ENCODE measurements around the gene LSM12. TPM values are rescaled to one million over a fixed set of nuclear protein-coding genes. Genes with fewer than 3 reads are reported as not detected.

The LSM12 gene
- total and polyA plus RNA-seq, 2 donors (not counting 3 experiments of a cell fraction or from before 2014, with no cell fraction given), result 36.5 to 68.9 TPM

GRCh38 chr17:44086364-44087311 is 20.2 kb upstream of the LSM12 start:
- no peak overlapping the region for H3K27ac ChIP-seq (ENCODE audit: insufficient read depth, low read depth, low read length)
- DNase-seq (ENCODE audit: low read depth, low spot score) (peak; percentile 50), FAIRE-seq (peak; percentile 86)
- H2AFZ ChIP-seq (ENCODE audit: low read depth, low read length), result no peak overlapping the region
- dilution Hi-C loops (cut with MboI; ENCODE audit: extremely low pct_ligation_motif_present, low sequenced_read_pairs) (no loop called here), intact Hi-C loops (cut with micrococcal nuclease) (no loop called here)
- H3K9ac ChIP-seq (replicated peaks; ENCODE audit: extremely low read depth, insufficient read depth, low read length), result no peak overlapping the region
- BruUV-seq (replicated peaks), result no TSS peak
- H3K27me3 ChIP-seq (ENCODE audit: control insufficient read depth in 2 of 2, insufficient read depth in 2 of 2, low read length in 2 of 2), result no peaks in the 10 kb centered on the region
- no peaks in the 10 kb centered on the region for H3K9me1 ChIP-seq (replicated peaks; ENCODE audit: control insufficient read depth, extremely low read depth, insufficient read depth, low read length)
- no peak overlapping the region for H3K4me3 ChIP-seq (replicated peaks in 1 of 3; ENCODE audit: insufficient read depth in 1 of 3, low read depth in 1 of 3, low read length in 3 of 3)
- no peaks in the 10 kb centered on the region for H4K20me1 ChIP-seq (replicated peaks; ENCODE audit: control insufficient read depth, extremely low read depth, insufficient read depth, low read length)
- H3K79me2 ChIP-seq (ENCODE audit: control insufficient read depth, insufficient read depth, low read length), result no peaks in the 10 kb centered on the region
- peaks cover 3 to 19% of the 10 kb centered on the region in 2 experiments for H3K36me3 ChIP-seq (ENCODE audit: control insufficient read depth in 2 of 2, extremely low read depth in 1 of 2, insufficient read depth in 2 of 2, low read length in 2 of 2)
- ChIA-PET POLR2A (no interaction called here), CTCF (interaction anchor here (0.6 to 3.0 kb wide), 11 partner anchors 8 to 177 kb away, joined by 3 to 18 read pairs (median 4); partner anchors contain the start of genes G6PC3 and HDAC5)
- H3K4me2 ChIP-seq (ENCODE audit: insufficient read depth, low read length), result no peak overlapping the region
- TF ChIP-seq JUN (IDR thresholded peaks at IDR 0.05; ENCODE audit: borderline replicate concordance, insufficient read depth, insufficient read length, low read depth) (no peak), EZH2 (IDR thresholded peaks at IDR 0.05; ENCODE audit: borderline replicate concordance, low read depth, low read length, severe bottlenecking) (no peak), FOS (IDR thresholded peaks at IDR 0.05; ENCODE audit: borderline replicate concordance, insufficient read depth, low read length) (no peak), POLR2A (IDR thresholded peaks at IDR 0.05; ENCODE audit: low read depth, low read length) (no peak)
- TF ChIP-seq, protein P1, sequence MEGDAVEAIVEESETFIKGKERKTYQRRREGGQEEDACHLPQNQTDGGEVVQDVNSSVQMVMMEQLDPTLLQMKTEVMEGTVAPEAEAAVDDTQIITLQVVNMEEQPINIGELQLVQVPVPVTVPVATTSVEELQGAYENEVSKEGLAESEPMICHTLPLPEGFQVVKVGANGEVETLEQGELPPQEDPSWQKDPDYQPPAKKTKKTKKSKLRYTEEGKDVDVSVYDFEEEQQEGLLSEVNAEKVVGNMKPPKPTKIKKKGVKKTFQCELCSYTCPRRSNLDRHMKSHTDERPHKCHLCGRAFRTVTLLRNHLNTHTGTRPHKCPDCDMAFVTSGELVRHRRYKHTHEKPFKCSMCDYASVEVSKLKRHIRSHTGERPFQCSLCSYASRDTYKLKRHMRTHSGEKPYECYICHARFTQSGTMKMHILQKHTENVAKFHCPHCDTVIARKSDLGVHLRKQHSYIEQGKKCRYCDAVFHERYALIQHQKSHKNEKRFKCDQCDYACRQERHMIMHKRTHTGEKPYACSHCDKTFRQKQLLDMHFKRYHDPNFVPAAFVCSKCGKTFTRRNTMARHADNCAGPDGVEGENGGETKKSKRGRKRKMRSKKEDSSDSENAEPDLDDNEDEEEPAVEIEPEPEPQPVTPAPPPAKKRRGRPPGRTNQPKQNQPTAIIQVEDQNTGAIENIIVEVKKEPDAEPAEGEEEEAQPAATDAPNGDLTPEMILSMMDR (IDR thresholded peaks at IDR 0.05; ENCODE audit: extremely low read depth in 1 of 2, insufficient read depth in 1 of 2, low read depth in 1 of 2, low read length in 2 of 2), result no peak
- TF ChIP-seq, protein P2, sequence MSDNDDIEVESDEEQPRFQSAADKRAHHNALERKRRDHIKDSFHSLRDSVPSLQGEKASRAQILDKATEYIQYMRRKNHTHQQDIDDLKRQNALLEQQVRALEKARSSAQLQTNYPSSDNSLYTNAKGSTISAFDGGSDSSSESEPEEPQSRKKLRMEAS (IDR thresholded peaks at IDR 0.05; ENCODE audit: insufficient read depth, insufficient read length), result no peak
- H3K4me1 ChIP-seq (ENCODE audit: control insufficient read depth, extremely low read depth, insufficient read depth, low read length), result peaks cover 6% of the 10 kb centered on the region
- no peaks in the 10 kb centered on the region for H3K9me3 ChIP-seq (replicated peaks; ENCODE audit: control insufficient read depth, insufficient read depth, low read length)
